GM12874 (cell line): ENCODE measurements around the gene PROCA1.

ENCODE experiments used
- CTCF ChIP-seq: IDR thresholded peaks from 2 replicates; pipeline ENCODE4 v1.5.1; 2011; ENCODE audit warnings: low read depth, mild to moderate bottlenecking, control low read depth, low read length, moderate library complexity; ENCODE audit not compliant: insufficient read depth

PROCA1 gene

GRCh38 chr17:28703552-28704218 lies 8.0 kb downstream of the PROCA1 start:
- no peak for TF ChIP-seq CTCF

GRCh38 chr17:28702752-28703150 lies 8.9 kb downstream of the PROCA1 start:
- no peak for TF ChIP-seq CTCF

- TF ChIP-seq CTCF: no peak
Observed at GRCh38 chr17:28702026-28702751, 9.5 kb downstream of the PROCA1 start.

- no peak for TF ChIP-seq CTCF
Observed at GRCh38 chr17:28700830-28701492, 10.7 kb downstream of the PROCA1 start.

- no peak for TF ChIP-seq CTCF
Observed at GRCh38 chr17:28700278-28700677, 11.4 kb downstream of the PROCA1 start.

GRCh38 chr17:28698253-28698941 lies 13.3 kb downstream of the PROCA1 start:
- no peak for TF ChIP-seq CTCF

GRCh38 chr17:28693869-28694268 lies 17.8 kb downstream of the PROCA1 start:
- TF ChIP-seq CTCF: no peak
